PC-9 (cell line): ENCODE data around the gene FOXF1. TPM values are rescaled to one million over a fixed set of nuclear protein-coding genes. Genes with fewer than 3 reads are reported as not detected.

ENCODE experiments used
- BruUV-seq: library from RNA; stranded (reverse); fragments of 400-500 nt; replicated peaks from 2 replicates; lab custom pipeline; 2021; lab: Mats Ljungman, UMichigan
- CTCF ChIA-PET: fragments of 300-600 bp; sonication (Branson Sonifier 250); formaldehyde crosslinking; loops from one replicate; lab custom pipeline; 2022; ENCODE audit warnings: antibody characterized with exemption; lab: Charles Lee
- POLR2A ChIA-PET: fragments of 300-600 bp; sonication (Branson Sonifier 250); formaldehyde crosslinking; loops from one replicate; lab custom pipeline; 2022; ENCODE audit warnings: antibody characterized with exemption; ENCODE audit not compliant: unreplicated experiment; lab: Charles Lee
- DNase-seq, 2 experiments: peaks; one replicate each; pipeline versions ENCODE4 v3.0.0 to v3.0.0-alpha.2; 2015 to 2022; ENCODE audit warnings: mixed read lengths in 1 of 2
- H2AFZ ChIP-seq: fragments of 200-600 bp; sonication (generic); 2 replicates; pipeline ENCODE4 v1.8.1; 2017; ENCODE audit warnings: antibody characterized with exemption
- H3F3A ChIP-seq: fragments of 200-600 bp; sonication (generic); 2 replicates; pipeline ENCODE4 v1.8.1; 2017; ENCODE audit warnings: antibody characterized with exemption, mild to moderate bottlenecking, low read depth; ENCODE audit not compliant: insufficient read depth
- H3K27ac ChIP-seq: fragments of 200-600 bp; sonication (generic); 2 replicates; pipeline ENCODE4 v1.6.1; 2016; ENCODE audit warnings: mixed run types
- H3K27me3 ChIP-seq: fragments of 200-600 bp; sonication (generic); 2 replicates; pipeline ENCODE4 v1.6.1; 2016; ENCODE audit warnings: low read depth, mixed run types; ENCODE audit not compliant: insufficient read depth
- H3K36me3 ChIP-seq: fragments of 200-600 bp; sonication (generic); 2 replicates; pipeline ENCODE4 v1.6.1; 2016; ENCODE audit warnings: low read depth, mixed run types
- H3K4me1 ChIP-seq: fragments of 200-600 bp; sonication (generic); replicated peaks from 2 replicates; pipeline ENCODE4 v1.6.1; 2016; ENCODE audit warnings: mixed run types; ENCODE audit not compliant: insufficient read depth
- H3K4me2 ChIP-seq: fragments of 200-600 bp; sonication (generic); 2 replicates; pipeline ENCODE4 v1.6.1; 2017; ENCODE audit warnings: mixed run types
- H3K4me3 ChIP-seq: fragments of 200-600 bp; sonication (generic); 2 replicates; pipeline ENCODE4 v1.6.1; 2016; ENCODE audit warnings: mixed run types
- H3K79me2 ChIP-seq: fragments of 200-600 bp; sonication (generic); 2 replicates; pipeline ENCODE4 v1.6.1; 2017; ENCODE audit warnings: low read depth, mixed run types
- H3K9me2 ChIP-seq: fragments of 200-600 bp; sonication (generic); 2 replicates; pipeline ENCODE4 v1.8.1; 2017; ENCODE audit warnings: mild to moderate bottlenecking; ENCODE audit not compliant: insufficient read depth
- H3K9me3 ChIP-seq: fragments of 200-600 bp; sonication (generic); 2 replicates; pipeline ENCODE4 v1.8.1; 2016; ENCODE audit warnings: low read depth; ENCODE audit not compliant: insufficient read depth
- H4K20me1 ChIP-seq: fragments of 200-600 bp; sonication (generic); 2 replicates; pipeline ENCODE4 v1.8.1; 2017; ENCODE audit not compliant: insufficient read depth
- EZH2 ChIP-seq: fragments of 200-600 bp; sonication (generic); IDR thresholded peaks from 2 replicates; pipeline ENCODE4 v1.8.0; 2017; ENCODE audit warnings: antibody characterized with exemption, low read depth
- intact Hi-C: fragments of 100-400 bp; cut with micrococcal nuclease; formaldehyde crosslinking; loops from one replicate; pipeline ENCODE4 v1.10.0; 2022; ENCODE audit not compliant: unreplicated experiment
- total RNA-seq: library from RNA; stranded (reverse); gene quantifications from 2 replicates; pipeline ENCODE4 v1.2.3, GENCODE V29; 2021
- TF ChIP-seq, protein P1 (sequence below): fragments of 200-600 bp; sonication (generic); conservative IDR thresholded peaks from 2 replicates; pipeline ENCODE4 v1.6.1; 2017; ENCODE audit warnings: mixed run types, antibody characterized with exemption, mild to moderate bottlenecking, moderate library complexity

Gene FOXF1
- total RNA-seq, 1 experiment from 2014 or later: not detected

DNA sequence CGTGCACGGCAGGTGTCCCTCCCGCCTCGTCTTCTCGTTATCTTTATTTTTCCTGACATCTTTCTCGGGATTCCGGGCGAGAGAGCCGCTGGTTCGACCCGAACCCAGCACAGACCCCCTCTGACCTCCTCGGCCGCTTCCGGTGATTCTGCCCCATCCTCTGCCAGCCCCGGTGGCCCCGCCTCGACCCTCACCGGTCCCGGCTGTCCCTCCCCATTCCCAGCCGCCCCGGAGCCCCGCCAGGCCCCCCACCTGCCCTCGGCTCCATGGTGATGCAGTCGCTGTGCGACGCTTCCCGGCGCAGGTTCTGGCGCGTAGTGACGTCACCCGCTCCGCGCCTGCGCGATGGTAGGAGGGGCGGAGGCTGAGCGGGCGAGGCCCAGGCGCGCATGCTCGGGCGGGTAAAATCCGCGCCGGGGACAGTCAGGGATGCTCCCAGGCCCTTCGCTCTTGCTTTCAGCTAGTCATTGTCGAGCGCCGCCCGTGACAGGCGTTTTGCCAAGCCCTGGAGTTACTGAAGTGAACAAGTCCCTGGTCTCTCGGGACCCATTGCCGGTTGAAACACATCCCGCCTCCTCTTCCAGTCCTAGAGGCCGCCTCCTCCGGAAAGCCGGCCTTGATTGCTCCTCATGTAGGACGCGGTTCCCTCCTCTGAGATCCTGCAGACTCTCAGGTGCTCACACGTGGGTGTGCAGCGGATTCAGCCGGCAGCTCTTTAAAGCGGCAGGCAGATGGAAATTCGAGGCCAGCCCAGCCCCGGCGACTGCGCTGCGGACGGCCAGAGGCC, 44.8 kb downstream of the FOXF1 start, which contains the start of gene MTHFSD:
Gene MTHFSD (minus strand): TSS at position 319 of the 787 bp plus-strand sequence. CDS start 51 bp downstream, at position 268.
- BruUV-seq: TSS peak; percentile 98
- peak; percentile 70 to 92 for DNase-seq
- H3K27me3 ChIP-seq: peaks cover 25% of the 10 kb centered on the region; the same call in 1 of the 2 replicates
- TF ChIP-seq, protein P1, sequence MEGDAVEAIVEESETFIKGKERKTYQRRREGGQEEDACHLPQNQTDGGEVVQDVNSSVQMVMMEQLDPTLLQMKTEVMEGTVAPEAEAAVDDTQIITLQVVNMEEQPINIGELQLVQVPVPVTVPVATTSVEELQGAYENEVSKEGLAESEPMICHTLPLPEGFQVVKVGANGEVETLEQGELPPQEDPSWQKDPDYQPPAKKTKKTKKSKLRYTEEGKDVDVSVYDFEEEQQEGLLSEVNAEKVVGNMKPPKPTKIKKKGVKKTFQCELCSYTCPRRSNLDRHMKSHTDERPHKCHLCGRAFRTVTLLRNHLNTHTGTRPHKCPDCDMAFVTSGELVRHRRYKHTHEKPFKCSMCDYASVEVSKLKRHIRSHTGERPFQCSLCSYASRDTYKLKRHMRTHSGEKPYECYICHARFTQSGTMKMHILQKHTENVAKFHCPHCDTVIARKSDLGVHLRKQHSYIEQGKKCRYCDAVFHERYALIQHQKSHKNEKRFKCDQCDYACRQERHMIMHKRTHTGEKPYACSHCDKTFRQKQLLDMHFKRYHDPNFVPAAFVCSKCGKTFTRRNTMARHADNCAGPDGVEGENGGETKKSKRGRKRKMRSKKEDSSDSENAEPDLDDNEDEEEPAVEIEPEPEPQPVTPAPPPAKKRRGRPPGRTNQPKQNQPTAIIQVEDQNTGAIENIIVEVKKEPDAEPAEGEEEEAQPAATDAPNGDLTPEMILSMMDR: no peak
- no peak for TF ChIP-seq EZH2
- H3K4me1 ChIP-seq: peaks cover 6% of the 10 kb centered on the region
- H3K9me2 ChIP-seq: no peaks in the 10 kb centered on the region
- H3K27ac ChIP-seq: peak within 1 kb of the TSS; percentile 47
- no peaks in the 10 kb centered on the region for H4K20me1 ChIP-seq
- no peaks in the 10 kb centered on the region for H3K9me3 ChIP-seq
- intact Hi-C loops: no loop called here
- H3K36me3 ChIP-seq: peaks cover 12% of the 10 kb centered on the region; the same call in 1 of the 2 replicates
- peaks cover 14% of the 10 kb centered on the region for H3K79me2 ChIP-seq
- peak within 1 kb of the TSS; percentile 88 for H3K4me3 ChIP-seq
- H3F3A ChIP-seq: no peaks in the 10 kb centered on the region
- POLR2A ChIA-PET: no interaction called here
- H2AFZ ChIP-seq: peak within 1 kb of the TSS; percentile 95
- CTCF ChIA-PET: no interaction called here
- peak within 1 kb of the TSS; percentile 94 for H3K4me2 ChIP-seq

DNA sequence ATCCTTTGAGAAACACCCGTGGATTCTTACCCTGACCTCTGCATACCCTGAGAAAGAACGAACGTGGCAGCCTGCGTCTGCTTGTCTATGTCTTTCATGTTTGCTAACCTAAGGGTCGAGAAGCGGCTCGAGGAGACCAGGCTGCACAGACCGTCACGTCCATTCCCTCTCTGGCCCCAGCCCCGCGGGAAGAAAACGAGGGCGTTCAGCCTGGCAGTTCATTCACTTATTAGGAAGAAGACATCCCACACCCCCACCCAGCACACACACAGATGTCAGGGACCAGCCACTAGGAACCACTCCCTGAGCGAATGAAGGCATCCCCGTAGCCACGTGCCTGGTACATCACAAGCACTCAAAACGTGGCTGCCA, 45.4 kb downstream of the FOXF1 start:
- no peaks in the 10 kb centered on the region for H4K20me1 ChIP-seq
- POLR2A ChIA-PET: no interaction called here
- no peak for TF ChIP-seq EZH2
- TF ChIP-seq, protein P1: no peak
- peak overlapping the region; percentile 95 for H2AFZ ChIP-seq
- no peak overlapping the region for H3K27ac ChIP-seq
- H3K4me1 ChIP-seq: peaks cover 6% of the 10 kb centered on the region
- no TSS peak for BruUV-seq
- intact Hi-C loops: no loop called here
- H3K27me3 ChIP-seq: peaks cover 28% of the 10 kb centered on the region; the same call in 1 of the 2 replicates
- H3F3A ChIP-seq: no peaks in the 10 kb centered on the region
- peak overlapping the region; percentile 88 for H3K4me3 ChIP-seq
- no peaks in the 10 kb centered on the region for H3K9me3 ChIP-seq
- peaks cover 14% of the 10 kb centered on the region for H3K79me2 ChIP-seq
- CTCF ChIA-PET: no interaction called here
- peaks cover 12% of the 10 kb centered on the region; the same call in 1 of the 2 replicates for H3K36me3 ChIP-seq
- H3K4me2 ChIP-seq: peak overlapping the region; percentile 94
- DNase-seq: no peak
- H3K9me2 ChIP-seq: no peaks in the 10 kb centered on the region

DNA sequence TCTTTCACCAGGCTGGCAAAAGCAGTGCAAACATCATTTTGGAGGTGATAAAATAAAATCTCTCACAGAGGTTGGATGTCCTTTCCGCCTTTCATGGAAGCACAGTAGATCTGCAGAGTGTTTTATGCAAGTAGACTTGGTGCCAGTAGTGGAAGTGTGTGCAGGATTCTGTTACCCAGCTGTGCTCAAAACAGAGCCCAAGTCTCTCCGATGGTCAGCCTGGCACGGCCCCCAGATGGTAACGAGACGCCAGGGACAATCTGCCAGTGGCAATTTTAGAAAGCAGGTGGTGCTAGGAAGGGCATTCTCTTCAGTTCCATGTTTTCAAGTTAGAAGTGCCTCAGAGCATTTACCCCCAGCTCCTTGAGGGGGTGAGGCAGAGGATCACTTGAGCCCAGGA, 46.2 kb downstream of the FOXF1 start:
- intact Hi-C loops: no loop called here
- no TSS peak for BruUV-seq
- no peaks in the 10 kb centered on the region for H3K9me3 ChIP-seq
- no peaks in the 10 kb centered on the region for H3F3A ChIP-seq
- H3K4me3 ChIP-seq: no peak overlapping the region
- DNase-seq: no peak
- POLR2A ChIA-PET: no interaction called here
- TF ChIP-seq, protein P1: no peak
- TF ChIP-seq EZH2: no peak
- H2AFZ ChIP-seq: no peak overlapping the region
- peaks cover 14% of the 10 kb centered on the region for H3K79me2 ChIP-seq
- no peak overlapping the region for H3K4me2 ChIP-seq
- CTCF ChIA-PET: no interaction called here
- H3K4me1 ChIP-seq: peaks cover 6% of the 10 kb centered on the region
- H3K27me3 ChIP-seq: peaks cover 36% of the 10 kb centered on the region
- no peaks in the 10 kb centered on the region for H4K20me1 ChIP-seq
- no peak overlapping the region for H3K27ac ChIP-seq
- peaks cover 8% of the 10 kb centered on the region; the same call in 1 of the 2 replicates for H3K36me3 ChIP-seq
- no peaks in the 10 kb centered on the region for H3K9me2 ChIP-seq
